Measurements from ENCODE around the gene PRM1.

The PRM1 gene

DNA sequence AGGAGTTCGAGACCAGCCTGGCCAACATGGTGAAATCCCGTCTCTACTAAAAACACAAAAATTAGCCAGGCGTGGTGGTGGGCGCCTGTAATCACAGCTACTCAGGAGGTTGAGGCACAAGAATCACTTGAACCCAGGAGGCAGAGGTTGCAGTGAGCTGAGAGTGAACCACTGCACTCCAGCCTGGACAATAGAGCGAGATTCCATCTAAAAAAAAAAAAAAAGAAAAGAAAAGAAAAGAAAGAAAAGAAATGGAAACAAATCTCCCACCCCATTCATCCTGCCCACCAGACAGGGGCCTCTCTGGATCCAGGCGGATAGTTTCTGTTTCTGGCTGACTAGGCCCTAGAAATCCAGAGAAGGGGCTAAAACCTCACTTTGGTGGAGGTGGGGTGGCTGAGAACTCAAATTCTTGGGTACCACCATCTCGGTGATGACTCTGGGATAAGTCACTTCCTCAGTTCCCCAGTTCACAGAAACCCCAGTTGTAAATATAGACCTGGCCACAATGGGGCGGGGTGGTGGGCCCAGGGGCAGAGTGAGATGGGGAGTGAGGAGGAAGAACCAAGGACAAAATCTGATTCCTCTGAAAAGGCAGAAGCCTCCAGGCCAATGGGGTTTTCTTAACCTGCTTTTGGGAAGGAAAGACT lies 47.3 kb downstream of the PRM1 start:
- DNase-seq: peak; percentile 67 to 79

DNA sequence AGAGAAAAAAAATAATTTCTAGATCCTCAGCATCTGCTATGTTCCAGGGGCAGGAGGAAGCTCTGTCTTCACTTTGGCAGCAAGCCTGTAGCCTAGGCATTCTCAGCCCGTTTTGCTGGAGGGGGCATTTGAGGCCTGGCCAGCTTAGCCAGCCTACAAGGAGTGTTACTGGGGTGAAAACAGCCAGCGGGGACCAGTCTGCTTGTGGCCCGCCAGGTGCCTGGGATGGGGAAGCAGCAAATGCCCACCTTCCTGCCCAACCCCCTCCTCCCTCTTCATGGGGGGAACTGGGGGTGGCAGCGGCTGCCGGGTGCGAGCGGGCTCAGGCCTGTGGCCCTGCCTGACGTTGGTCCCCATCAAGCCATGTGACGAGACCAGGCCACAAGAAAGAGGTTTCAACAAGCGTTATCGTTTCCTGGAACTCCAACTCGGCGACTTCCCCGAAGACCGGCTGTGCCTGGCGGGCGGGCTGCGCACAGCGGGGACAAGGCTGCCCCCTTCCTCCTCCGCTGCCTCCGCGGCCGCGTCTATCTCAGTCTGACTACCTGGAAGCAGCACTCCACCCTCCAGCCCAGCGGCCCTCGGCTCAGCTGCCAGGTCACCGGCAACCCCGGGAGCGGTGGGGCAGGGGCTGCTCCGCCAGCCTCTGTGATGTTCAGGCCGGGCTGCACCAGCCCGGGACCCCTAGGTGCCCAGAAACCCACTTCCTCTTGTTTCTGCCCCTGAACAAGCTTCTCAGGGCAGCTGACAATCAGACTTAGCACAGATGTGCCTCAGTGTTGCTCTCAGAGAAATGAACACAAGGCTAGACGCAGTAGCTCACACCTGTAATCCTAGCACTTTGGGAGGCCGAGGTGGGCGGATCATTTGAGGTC lies 48.0 kb downstream of the PRM1 start:
- DNase-seq: peak; percentile 81 to 90

DNA sequence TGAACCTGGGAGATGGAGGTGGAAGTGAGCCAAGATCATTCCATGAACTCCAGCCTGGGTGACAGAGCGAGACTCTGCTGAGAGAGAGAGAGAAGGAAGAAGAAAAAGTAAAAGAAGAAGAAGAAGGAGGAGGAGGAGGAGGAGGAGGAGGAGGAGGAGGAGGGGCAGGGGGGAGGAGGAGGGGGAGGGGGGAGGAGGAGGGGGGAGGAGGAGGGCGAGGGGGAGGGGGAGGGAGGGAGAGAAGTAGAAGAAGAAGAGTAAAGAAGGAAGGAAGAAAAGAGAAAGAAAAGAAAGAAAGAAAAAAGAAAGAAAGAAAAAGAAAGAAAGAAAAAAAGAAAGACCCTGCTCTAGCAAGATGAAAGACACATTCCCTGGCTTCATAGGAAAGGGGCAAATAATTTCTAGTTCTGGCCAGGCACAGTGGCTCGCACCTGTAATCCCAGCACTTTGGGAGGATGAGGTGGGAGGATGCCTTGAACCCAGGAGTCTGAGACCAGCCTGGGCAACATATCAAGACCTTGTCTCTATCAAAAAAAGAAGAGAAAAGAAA lies 48.8 kb downstream of the PRM1 start:
- no peak for DNase-seq

DNA sequence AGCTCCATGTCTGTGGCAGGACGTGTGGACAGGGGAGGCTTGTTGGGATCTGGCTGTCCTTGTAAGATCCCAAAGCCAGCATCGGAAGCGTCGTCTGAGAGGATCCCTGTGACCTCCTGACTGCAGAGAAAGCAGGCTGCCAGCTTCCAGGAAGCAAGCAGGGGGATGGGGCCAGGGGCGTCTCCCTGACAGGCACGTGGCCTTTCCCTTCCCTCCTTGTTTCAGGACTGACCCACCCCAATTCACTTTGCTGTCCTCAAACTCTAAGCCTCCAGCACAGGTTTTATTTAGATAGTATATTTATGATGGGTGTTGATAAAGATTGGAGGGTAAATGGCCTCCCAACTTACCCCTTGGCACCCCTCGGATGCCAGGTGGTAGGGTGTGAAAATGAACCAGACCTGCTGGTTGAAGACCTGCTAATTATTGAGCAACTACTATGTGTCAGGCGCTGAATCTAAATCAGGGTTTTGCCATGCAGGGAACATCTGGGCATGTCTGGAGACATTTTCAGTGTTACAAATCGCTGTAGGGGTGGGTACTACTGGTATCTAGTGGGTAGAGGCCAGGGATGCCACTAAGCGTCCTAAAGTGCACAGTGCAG lies 49.7 kb downstream of the PRM1 start:
- no peak for DNase-seq

Data from stimulated activated CD4-positive, alpha-beta T cell treated with anti-CD3 and anti-CD28 coated beads, Interleukin-4, amount 100 ng/mL, for 4 hours (primary cell).